ENCODE data around the gene ISM1.

ISM1 gene

DNA sequence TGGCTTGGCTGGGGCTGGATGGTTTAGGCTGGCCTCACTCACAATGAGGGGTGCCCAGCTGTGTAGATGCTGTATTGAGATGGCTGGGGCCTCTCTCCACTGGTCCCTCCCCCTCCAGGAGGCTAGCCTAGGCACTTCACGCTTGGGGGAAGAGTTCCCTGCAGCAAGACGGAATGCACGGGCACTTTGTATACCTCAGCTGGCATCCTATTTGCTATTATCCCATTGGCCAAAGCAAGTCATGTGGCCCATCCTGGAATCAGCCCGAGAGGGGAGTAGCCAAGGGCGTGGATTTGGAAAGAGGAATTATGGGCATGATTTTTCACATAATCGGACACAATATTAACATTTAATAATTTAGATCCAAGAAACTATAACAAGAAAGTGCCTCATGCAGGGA lies 64.3 kb downstream of the ISM1 start:
- no peak for DNase-seq

GRCh38 chr20:13286052-13286451 lies 65.0 kb downstream of the ISM1 start:
- DNase-seq = no peak

GRCh38 chr20:13286607-13287006 lies 65.5 kb downstream of the ISM1 start:
- DNase-seq = no peak

- DNase-seq = no peak
These were observed 67.3 kb downstream of the ISM1 start for GRCh38 chr20:13288357-13288756.

DNA sequence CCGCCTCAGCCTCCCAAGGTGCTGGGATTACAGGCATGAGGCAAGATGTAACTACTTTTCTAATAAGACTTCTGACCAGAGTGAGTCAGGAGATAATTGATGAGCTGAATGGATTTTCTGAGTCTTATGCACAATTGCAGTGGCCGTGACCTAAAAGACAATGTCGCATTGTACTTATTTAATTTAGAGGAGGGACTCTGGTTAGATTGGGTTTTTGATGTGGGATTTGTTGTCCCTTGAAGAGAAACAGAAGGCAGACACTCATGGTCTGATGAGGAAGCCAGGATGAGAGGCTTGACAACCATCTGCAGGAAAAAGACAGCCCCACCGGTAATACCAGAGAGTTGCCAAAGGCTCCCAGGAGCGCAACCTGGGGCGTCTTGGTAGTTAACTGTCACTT lies 68.0 kb downstream of the ISM1 start:
- no peak for DNase-seq

DNA sequence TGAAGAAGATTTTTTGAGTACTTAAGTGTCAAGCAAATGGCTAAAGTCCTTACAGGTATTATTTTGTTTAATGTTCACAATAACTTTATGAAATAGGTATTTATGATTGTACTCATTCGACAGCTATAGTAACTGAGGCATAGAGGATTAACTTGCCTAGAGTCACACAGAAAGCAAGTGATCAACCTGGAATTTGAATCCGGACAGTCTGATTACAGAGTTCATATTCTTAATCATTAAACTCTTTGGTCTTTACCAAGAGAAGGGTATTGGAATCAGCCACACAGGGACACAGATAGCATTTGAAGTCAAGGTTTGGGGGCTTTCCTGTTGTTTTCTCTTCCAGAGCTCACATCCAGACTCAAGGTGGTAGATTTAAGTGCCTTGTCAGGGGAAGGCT lies 69.7 kb downstream of the ISM1 start:
- DNase-seq = no peak

- DNase-seq = no peak
These were observed 70.1 kb downstream of the ISM1 start for GRCh38 chr20:13291157-13291556.

DNA sequence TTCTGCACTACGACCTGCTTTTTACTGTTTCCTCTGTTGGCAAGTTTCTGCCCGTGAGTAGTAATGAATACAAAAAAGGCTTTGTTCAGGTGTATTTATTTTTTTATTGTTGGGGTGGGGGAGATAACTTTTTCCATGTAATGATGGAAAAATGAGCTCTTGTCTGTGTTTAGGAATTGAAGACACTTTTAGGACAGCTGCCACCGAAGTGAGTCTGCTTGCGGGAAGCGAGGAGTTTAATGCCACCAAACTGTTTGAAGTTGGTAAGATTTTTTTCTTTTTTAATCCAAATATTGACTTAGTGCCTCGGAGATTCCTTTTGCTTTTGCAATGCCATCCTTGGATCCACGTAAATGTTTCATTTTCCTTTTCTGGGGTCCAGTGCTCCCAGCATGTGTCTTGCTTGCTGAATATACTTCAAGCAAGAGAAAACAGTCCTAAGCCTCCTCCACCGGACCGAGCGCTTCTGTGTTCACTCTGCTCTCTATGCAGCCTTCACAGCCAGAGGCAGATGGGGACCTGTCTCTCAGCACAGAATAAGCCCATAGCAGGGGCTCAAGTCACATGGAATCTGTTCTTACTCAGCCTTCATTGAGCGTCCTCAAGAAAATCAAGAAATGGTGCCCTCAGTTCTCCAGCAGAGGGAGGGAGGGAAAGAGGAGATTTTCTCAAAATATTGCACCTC lies 71.3 kb downstream of the ISM1 start:
- DNase-seq = no peak

GRCh38 chr20:13294522-13294921 lies 73.4 kb downstream of the ISM1 start:
- no peak for DNase-seq

GRCh38 chr20:13295637-13296036 lies 74.6 kb downstream of the ISM1 start:
- no peak for DNase-seq

- no peak for DNase-seq
These were observed 75.0 kb downstream of the ISM1 start for GRCh38 chr20:13296070-13296469.

GRCh38 chr20:13297147-13297899 lies 76.2 kb downstream of the ISM1 start:
- no peak for DNase-seq

DNA sequence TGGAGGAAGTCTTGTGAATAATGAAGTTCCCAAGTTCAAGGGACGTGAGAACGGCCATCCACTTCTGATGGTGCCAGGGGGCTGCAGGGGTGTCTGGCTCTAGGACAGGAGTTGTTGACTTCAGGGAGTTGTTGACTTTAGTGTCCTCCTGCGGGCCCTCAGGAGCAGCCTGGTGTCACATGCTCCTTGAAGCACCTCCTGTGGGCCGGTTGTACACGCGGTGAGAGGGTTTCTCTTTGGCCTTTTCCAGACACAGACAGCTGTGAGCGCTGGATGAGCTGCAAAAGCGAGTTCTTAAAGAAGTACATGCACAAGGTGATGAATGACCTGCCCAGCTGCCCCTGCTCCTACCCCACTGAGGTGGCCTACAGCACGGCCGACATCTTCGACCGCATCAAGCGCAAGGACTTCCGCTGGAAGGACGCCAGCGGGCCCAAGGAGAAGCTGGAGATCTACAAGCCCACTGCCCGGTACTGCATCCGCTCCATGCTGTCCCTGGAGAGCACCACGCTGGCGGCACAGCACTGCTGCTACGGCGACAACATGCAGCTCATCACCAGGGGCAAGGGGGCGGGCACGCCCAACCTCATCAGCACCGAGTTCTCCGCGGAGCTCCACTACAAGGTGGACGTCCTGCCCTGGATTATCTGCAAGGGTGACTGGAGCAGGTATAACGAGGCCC lies 77.8 kb downstream of the ISM1 start:
- DNase-seq = no peak

GRCh38 chr20:13299401-13299800 lies 78.3 kb downstream of the ISM1 start:
- DNase-seq = no peak

- no peak for DNase-seq
These were observed 80.5 kb downstream of the ISM1 start for GRCh38 chr20:13301596-13301995.

- peak; percentile 54 for DNase-seq
These were observed 81.8 kb downstream of the ISM1 start for GRCh38 chr20:13302647-13303450.

GRCh38 chr20:13305284-13305683 lies 84.2 kb downstream of the ISM1 start:
- no peak for DNase-seq

DNA sequence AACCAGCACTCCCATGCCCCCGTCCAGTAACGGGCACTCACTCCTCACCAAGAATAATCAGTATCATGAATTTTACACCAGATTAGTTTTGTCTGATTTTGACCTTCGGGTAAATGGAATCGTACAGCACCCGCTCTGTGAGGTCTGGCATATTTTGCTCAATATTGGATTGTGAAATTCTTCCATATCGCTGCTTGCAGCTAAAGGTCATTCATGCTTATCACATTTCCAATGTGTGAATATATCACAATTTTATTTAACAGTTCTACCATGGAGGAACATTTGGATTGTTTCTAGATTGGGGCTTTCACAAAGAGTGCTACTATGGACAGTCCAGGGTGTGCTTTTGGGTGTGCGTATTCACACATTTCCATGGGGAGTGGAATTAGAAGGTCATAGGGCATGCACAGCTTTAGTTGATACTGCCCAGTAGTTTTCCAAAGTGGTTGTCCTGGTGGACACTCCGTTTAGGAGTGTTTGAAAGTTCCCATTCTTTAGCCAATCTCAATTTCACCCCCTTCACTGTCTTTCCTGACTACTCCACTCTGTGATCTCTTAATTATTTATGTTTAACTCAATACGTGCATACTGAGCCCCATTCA lies 86.6 kb downstream of the ISM1 start:
- no peak for DNase-seq

DNA sequence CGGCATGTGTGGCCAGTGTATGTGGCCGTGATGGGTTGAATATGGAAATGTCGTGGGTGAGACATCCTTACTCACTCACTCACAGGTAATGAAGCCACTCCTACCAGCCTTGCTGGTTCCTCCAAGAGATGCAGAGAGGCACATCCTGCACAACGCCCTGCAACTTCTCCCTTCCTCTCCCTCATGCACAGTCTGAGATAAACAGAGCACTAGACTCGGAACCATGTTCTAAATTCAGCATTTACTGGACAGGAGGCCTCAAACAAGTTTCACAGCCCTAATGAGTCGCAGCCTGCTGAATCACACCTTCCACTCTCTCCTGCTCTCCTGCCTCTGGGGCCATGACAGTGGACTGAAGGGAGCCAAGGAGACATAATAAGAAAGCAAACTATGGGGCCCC lies 91.2 kb downstream of the ISM1 start:
- DNase-seq = no peak

GRCh38 chr20:13313201-13313600 lies 92.1 kb downstream of the ISM1 start:
- no peak for DNase-seq

DNA sequence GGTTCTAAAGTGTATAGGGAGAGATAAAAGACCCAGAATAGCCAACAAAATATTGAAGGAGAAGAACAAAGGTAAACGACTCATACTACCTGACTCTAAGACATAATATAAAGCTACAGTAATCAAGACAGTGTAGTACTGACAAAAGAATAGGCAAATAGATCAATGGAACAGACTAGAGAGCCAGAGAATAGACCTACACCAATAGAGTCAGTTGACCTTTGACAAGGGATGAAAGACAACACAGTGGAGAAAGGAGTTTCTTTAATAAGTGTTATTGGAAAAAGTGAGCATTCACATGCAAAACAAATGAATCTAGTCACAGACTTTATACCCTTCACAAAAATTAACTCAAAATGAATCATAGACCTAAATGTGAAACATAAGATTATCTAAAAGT lies 96.4 kb downstream of the ISM1 start:
- no peak for DNase-seq

DNA sequence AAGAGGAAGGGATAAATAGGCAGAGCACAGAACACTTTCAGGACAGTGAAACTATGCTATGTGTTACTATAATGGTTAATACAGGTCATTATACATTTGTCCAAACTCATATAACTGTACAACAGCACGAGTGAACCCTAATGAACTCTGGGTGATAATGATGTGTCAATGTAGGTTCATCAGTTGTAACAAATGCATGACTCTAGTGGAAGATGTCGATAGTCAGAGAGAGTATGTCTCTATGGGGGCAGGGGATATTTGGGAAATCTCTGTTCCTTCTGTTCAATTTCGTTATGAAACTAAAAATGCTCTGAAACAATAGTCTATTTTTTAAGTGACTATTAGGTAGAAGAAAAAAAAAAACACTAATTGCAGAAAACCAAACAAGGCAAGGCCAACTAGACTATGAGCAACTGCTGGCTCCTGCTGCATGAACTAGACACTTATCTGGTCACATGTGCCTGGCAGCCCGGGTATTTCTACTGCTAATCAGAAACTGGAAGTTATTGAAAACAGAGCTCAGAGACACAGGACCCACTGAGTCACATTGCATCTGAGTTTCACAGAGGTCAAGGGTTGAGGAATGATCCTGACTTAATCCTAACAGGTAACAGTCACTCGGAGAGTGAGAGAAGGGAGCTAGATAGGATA lies 97.9 kb downstream of the ISM1 start:
- DNase-seq = no peak

Measured in CD4-positive, alpha-beta T cell treated with Interleukin-17A for 4 hours (primary cell).